H1 (cell line): ENCODE results near the gene H2BK1. TPM values are rescaled to one million over a fixed set of nuclear protein-coding genes. Genes with fewer than 3 reads are reported as not detected.

Experiments
- CEBPB ChIP-seq: IDR thresholded peaks from 2 replicates; pipeline ENCODE4 v1.6.1; 2012; ENCODE audit warnings: low read depth, low read length
- CHD1 ChIP-seq: IDR thresholded peaks from 2 replicates; pipeline ENCODE4 v1.6.1; 2012; ENCODE audit warnings: low read depth, low read length, improper control_type of control experiment
- CTBP2 ChIP-seq: IDR thresholded peaks from 2 replicates; pipeline ENCODE4 v1.7.0; 2011; ENCODE audit warnings: borderline replicate concordance, mild to moderate bottlenecking, moderate library complexity, mixed read lengths, low read length; ENCODE audit not compliant: insufficient read depth, insufficient read length
- EP300 ChIP-seq, 2 experiments: IDR thresholded peaks; 1 replicate in 1 of 2; 2 replicates in 1 of 2; pipeline ENCODE4 v1.6.1; 2011 to 2012; ENCODE audit warnings: low read depth in 2 of 2, low read length in 2 of 2, mild to moderate bottlenecking in 2 of 2, borderline replicate concordance in 1 of 2, inconsistent platforms in 1 of 2, moderate library complexity in 1 of 2
- FOSL1 ChIP-seq: IDR thresholded peaks from 2 replicates; pipeline ENCODE4 v1.6.1; 2011; ENCODE audit warnings: mild to moderate bottlenecking, low read depth, low read length, moderate library complexity; ENCODE audit not compliant: insufficient read depth
- GTF2F1 ChIP-seq: IDR thresholded peaks from 2 replicates; pipeline ENCODE4 v1.6.1; 2012; ENCODE audit warnings: low read depth, low read length, improper control_type of control experiment, borderline replicate concordance
- KDM4A ChIP-seq: IDR thresholded peaks from one replicate; pipeline ENCODE4 v1.7.1; 2012; ENCODE audit warnings: low read depth, mild to moderate bottlenecking, moderate library complexity, low read length, inconsistent platforms; ENCODE audit not compliant: severe bottlenecking
- KDM5A ChIP-seq: fragments of 200-600 bp; IDR thresholded peaks from 2 replicates; pipeline ENCODE4 v1.7.1; 2012; ENCODE audit warnings: mild to moderate bottlenecking, low read length, inconsistent platforms, mixed read lengths
- NANOG ChIP-seq: IDR thresholded peaks from 2 replicates; pipeline ENCODE4 v1.6.1; 2011; ENCODE audit warnings: low read length, low read depth, mild to moderate bottlenecking, inconsistent platforms; ENCODE audit not compliant: insufficient read depth, poor library complexity, severe bottlenecking
- RBBP5 ChIP-seq: IDR thresholded peaks from 2 replicates; pipeline ENCODE4 v1.7.1; 2012; ENCODE audit warnings: low read depth, mild to moderate bottlenecking, inconsistent platforms, low read length, moderate library complexity, borderline replicate concordance
- RXRA ChIP-seq: IDR thresholded peaks from 2 replicates; pipeline ENCODE4 v1.6.1; 2011; ENCODE audit warnings: low read depth, mild to moderate bottlenecking, low read length, moderate library complexity; ENCODE audit not compliant: insufficient read depth
- SIRT6 ChIP-seq: IDR thresholded peaks from one replicate; pipeline ENCODE4 v1.7.1; 2012; ENCODE audit warnings: low read length, inconsistent platforms
- SP4 ChIP-seq: IDR thresholded peaks from 2 replicates; pipeline ENCODE4 v1.6.1; 2012; ENCODE audit warnings: low read length, inconsistent platforms
- SRF ChIP-seq: IDR thresholded peaks from 2 replicates; pipeline ENCODE4 v1.6.1; 2011; ENCODE audit warnings: mild to moderate bottlenecking, low read depth, low read length, moderate library complexity
- SUZ12 ChIP-seq: fragments of 200-600 bp; sonication (generic); IDR thresholded peaks from 2 replicates; pipeline ENCODE4 v1.6.1; 2012; ENCODE audit warnings: mild to moderate bottlenecking, inconsistent platforms, low read length, moderate library complexity, mixed read lengths
- TAF7 ChIP-seq: optimal IDR thresholded peaks from 2 replicates; pipeline ENCODE3; 2011; ENCODE audit warnings: low read depth, mild to moderate bottlenecking, inconsistent platforms, low read length, moderate library complexity, borderline replicate concordance
- TCF12 ChIP-seq: IDR thresholded peaks from 2 replicates; pipeline ENCODE4 v1.6.1; 2011; ENCODE audit warnings: low read depth, mild to moderate bottlenecking, low read length
- YY1 ChIP-seq: IDR thresholded peaks from 2 replicates; pipeline ENCODE4 v1.6.1; 2011; ENCODE audit warnings: low read depth, mild to moderate bottlenecking, low read length
- polyA plus RNA-seq, 7 experiments: library from polyadenylated mRNA; depleted of rRNA in 3 of 7; stranded (reverse) in 5 of 7; unstranded in 2 of 7; fragments of >200 nt in 5 of 7; fragments of 200-250 nt in 2 of 7; gene quantifications; 1 replicate in 5 of 7; 2 replicates in 1 of 7; 4 replicates in 1 of 7; pipeline versions ENCODE4 v1.2.1 to v1.2.3, GENCODE V29; 2011 to 2013; ENCODE audit warnings: missing spikeins in 2 of 7, mixed read lengths in 2 of 7
- total RNA-seq: library from RNA; stranded (reverse); fragmentation: NEBNext Ultra II Directional; extraction: Animal tissue kit (Norgen Biotek cat#: 25700); gene quantifications from 2 replicates; pipeline ENCODE4 v1.2.1, GENCODE V29; 2021
- TF ChIP-seq, protein P1 (sequence below): IDR thresholded peaks from 2 replicates; pipeline ENCODE4 v1.6.1; 2011; ENCODE audit warnings: low read depth, mild to moderate bottlenecking, low read length; ENCODE audit not compliant: insufficient read depth
- TF ChIP-seq, protein P2 (sequence below): IDR thresholded peaks from 2 replicates; pipeline ENCODE4 v1.6.1; 2011; ENCODE audit warnings: low read length, improper control_type of control experiment

Gene H2BK1
- total and polyA plus RNA-seq, 2 of the 8 experiments (the other 6 are each of a cell fraction or from before 2014, with no cell fraction given) = not detected

- peak; percentile 17; the same call in 1 of the 2 replicates for TF ChIP-seq SUZ12
- TF ChIP-seq CTBP2 = no peak
- TF ChIP-seq CEBPB = no peak
- TF ChIP-seq, protein P1, sequence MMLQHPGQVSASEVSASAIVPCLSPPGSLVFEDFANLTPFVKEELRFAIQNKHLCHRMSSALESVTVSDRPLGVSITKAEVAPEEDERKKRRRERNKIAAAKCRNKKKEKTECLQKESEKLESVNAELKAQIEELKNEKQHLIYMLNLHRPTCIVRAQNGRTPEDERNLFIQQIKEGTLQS = peak; percentile 76
- TF ChIP-seq SRF = no peak
- TF ChIP-seq RXRA = 0 out of 2 replicates have a peak, but pooled peaks have one; percentile 57
- no peak for TF ChIP-seq NANOG
- no peak for TF ChIP-seq KDM5A
- TF ChIP-seq, protein P2, sequence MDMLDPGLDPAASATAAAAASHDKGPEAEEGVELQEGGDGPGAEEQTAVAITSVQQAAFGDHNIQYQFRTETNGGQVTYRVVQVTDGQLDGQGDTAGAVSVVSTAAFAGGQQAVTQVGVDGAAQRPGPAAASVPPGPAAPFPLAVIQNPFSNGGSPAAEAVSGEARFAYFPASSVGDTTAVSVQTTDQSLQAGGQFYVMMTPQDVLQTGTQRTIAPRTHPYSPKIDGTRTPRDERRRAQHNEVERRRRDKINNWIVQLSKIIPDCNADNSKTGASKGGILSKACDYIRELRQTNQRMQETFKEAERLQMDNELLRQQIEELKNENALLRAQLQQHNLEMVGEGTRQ = no peak; the same call in 1 of the 2 replicates
- no peak for TF ChIP-seq KDM4A
- peak; percentile 81 for TF ChIP-seq YY1
- no peak for TF ChIP-seq EP300 (IDR thresholded peaks at IDR 0.05; ENCODE audit: borderline replicate concordance in 1 of 2, low read depth in 2 of 2, low read length in 2 of 2)
- no peak for TF ChIP-seq SIRT6
- TF ChIP-seq CHD1 = no peak
- TF ChIP-seq TAF7 = peak; percentile 86
- peak; percentile 71; the same call in 1 of the 2 replicates for TF ChIP-seq SP4
- no peak for TF ChIP-seq RBBP5
- TF ChIP-seq TCF12 = no peak
- TF ChIP-seq FOSL1 = no peak
- TF ChIP-seq GTF2F1 = no peak
Observed at GRCh38 chr7:151172273-151173141, 37.8 kb downstream of the H2BK1 start (continued).
